ENCODE data around the gene TMEM184A.

Gene TMEM184A

DNA sequence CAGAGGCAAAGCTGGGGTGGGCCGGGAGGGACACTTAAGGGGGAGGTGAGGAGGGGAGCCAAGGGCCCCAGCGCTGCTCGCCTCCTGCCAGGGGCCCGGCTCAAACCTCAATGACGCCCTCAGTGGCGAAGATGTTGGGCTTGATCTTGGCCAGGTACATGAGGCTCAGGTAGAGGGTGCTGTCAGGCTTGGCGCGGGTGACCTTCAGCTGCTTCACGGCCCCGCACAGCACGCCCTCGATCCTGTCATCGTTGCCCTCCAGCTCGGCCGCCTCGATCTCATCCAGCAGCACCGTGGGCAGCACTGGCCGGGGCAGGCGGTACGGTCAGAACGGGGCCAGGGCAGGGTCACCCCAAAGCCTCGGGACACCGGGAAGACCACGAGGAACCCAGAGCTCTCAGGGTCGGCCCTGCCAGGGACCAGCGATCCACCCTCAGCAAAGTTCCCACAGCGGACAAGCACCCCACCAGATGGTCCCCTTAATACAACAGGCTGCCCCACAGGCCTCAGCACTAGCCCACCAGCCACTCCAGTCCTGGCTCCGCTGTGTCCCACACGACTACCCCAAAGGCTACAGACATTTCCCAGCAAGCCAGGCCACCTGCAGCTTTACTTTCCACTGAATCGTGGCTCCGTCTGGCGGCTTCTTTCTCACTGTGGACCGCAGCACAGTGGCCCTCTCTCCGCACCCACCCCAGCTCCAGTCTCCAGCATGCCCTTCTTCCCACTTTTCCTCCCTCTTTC lies 55.8 kb downstream of the TMEM184A start:
- FAIRE-seq (no peak), DNase-seq (ENCODE audit: insufficient read length, low spot score) (no peak)
- no peak for TF ChIP-seq POLR2A (IDR thresholded peaks at IDR 0.05; ENCODE audit: low read depth, low read length)

DNA sequence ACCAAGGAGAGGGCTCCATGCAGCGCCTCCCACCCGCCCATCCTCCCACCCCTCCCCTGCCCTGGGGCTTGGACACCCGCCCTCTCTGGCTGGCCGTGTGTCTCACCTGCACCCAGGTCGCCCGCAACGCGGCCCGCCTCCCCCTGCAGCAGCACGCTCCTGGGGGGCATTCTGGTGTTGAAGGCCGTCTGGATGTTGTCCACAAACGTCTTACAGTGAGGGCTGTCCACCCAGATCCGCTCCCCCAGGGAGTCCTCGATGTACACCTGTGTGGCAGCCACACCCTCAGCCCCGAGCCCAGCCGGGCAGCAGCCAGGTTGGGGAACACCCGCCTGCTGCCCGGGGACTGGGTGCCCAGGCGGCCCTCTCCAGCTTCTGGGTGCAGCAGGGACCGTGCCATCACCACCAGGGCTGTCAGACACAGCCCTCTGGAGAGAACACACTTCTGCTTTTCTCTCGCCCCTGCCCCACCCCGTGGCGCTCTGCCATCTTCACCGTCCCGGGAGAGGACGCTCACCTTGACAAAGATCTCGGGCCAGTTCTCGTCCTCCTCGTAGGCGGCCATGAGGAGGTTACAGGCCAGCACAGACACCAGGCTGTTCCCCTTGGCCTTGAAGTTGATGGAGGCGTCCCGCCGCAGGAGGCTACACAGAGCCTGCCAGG lies 56.5 kb downstream of the TMEM184A start:
- DNase-seq (ENCODE audit: insufficient read length, low spot score) (no peak), FAIRE-seq (no peak)
- TF ChIP-seq POLR2A (IDR thresholded peaks at IDR 0.05; ENCODE audit: low read depth, low read length), result no peak

- DNase-seq (ENCODE audit: insufficient read length, low spot score) (no peak), FAIRE-seq (no peak)
- no peak for TF ChIP-seq POLR2A (IDR thresholded peaks at IDR 0.05; ENCODE audit: low read depth, low read length)
These were observed 57.4 kb downstream of the TMEM184A start for GRCh38 chr7:1498370-1499305.

DNA sequence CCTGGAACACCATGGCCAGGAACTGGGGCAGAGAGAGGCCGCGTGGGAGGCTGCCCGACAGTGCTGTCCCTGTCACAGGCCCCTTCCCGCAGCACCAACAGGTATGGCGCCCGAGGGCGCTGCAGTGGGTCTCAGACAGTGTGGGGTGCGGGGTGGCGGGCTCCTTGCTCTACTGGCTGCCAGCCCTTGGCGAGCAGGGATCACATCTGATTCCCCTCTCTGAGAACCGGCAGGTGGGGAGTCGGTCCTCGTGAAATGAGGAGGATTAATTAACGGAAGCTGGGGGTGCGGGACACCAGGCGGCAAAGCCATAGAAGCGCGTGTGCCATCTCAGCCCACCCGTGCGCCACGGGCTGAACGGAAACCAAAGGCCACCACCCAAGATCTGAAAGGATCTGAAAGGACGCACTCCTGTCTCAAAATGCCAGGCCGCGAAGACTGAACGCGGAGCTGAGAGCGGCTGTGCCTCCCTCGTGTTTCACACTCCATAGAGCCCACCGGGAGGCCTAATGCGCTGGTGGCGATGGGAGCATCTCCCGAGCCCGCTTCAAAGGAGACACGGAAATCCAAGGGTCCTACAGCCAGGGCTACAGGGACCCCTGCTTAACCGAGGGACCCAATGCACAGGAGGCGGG lies 58.6 kb downstream of the TMEM184A start:
- no peak for DNase-seq (ENCODE audit: insufficient read length, low spot score)
- no peak for TF ChIP-seq POLR2A (IDR thresholded peaks at IDR 0.05; ENCODE audit: low read depth, low read length)
- no peak for FAIRE-seq

- no peak for TF ChIP-seq POLR2A (IDR thresholded peaks at IDR 0.05; ENCODE audit: low read depth, low read length)
- no peak for DNase-seq (ENCODE audit: insufficient read length, low spot score)
- no peak for FAIRE-seq
These were observed 59.3 kb downstream of the TMEM184A start for GRCh38 chr7:1496531-1497292.

GRCh38 chr7:1495564-1496242 lies 60.3 kb downstream of the TMEM184A start:
- no peak for FAIRE-seq

GRCh38 chr7:1494866-1495563 lies 61.0 kb downstream of the TMEM184A start:
- no peak for DNase-seq (ENCODE audit: insufficient read length, low spot score)
- TF ChIP-seq POLR2A (IDR thresholded peaks at IDR 0.05; ENCODE audit: low read depth, low read length), result no peak
- no peak for FAIRE-seq

More at GRCh38 chr7:1495564-1496242, 60.3 kb downstream of the TMEM184A start:
- no peak for DNase-seq (ENCODE audit: insufficient read length, low spot score)
- no peak for TF ChIP-seq POLR2A (IDR thresholded peaks at IDR 0.05; ENCODE audit: low read depth, low read length)

DNA sequence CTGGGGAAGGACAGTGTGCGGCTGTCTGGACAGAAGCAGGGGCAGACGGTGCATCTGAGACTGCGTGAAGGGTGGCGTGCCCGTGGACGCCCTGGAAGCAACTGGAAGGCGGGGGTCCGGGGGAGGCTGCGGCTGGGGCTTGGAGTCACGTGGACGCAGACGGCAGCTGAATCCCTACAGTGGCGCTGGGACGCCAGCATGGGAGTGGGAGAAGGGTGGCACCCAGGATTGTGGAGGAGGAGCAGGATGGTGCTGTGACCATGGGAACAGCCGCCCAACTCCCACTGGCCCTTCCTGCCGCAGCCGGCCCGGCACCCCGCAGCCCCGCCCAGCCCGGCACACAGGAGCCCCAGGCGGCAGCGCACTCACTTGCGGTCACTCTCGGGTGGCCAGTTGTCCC lies 61.6 kb downstream of the TMEM184A start:
- DNase-seq (ENCODE audit: insufficient read length, low spot score) (no peak), FAIRE-seq (no peak)
- no peak for TF ChIP-seq POLR2A (IDR thresholded peaks at IDR 0.05; ENCODE audit: low read depth, low read length)

- DNase-seq (ENCODE audit: insufficient read length, low spot score), result no peak
- FAIRE-seq, result no peak
- TF ChIP-seq POLR2A (IDR thresholded peaks at IDR 0.05; ENCODE audit: low read depth, low read length), result no peak
These were observed 62.4 kb downstream of the TMEM184A start for GRCh38 chr7:1493571-1493970.

- FAIRE-seq (no peak), DNase-seq (ENCODE audit: insufficient read length, low spot score) (no peak)
- no peak for TF ChIP-seq POLR2A (IDR thresholded peaks at IDR 0.05; ENCODE audit: low read depth, low read length)
These were observed 62.9 kb downstream of the TMEM184A start for GRCh38 chr7:1493129-1493528.

DNA sequence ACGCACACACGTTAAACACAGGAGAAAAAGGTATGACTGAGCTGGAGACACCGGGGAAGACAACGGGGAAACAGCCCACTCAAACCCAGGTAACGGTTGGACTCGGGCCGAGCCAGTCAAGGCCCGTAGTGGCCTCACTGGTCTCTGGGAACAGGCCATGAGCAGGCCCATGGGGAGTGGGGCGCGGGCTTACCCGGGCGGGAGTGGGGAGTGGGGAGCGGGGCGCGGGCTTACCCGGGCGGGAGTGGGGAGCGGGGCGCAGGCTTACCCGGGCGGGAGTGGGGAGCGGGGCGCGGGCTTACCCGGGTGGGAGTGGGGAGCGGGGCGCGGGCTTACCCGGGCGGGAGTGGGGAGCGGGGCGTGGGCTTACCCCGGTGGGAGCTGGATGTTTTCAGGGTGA lies 63.4 kb downstream of the TMEM184A start:
- DNase-seq (ENCODE audit: insufficient read length, low spot score) (no peak), FAIRE-seq (no peak)
- TF ChIP-seq POLR2A (IDR thresholded peaks at IDR 0.05; ENCODE audit: low read depth, low read length), result no peak

Measured in H54 (cell line).